HT1080 (cell line): ENCODE results near the gene AP1G2. TPM values are rescaled to one million over a fixed set of nuclear protein-coding genes. Genes with fewer than 3 reads are reported as not detected.

ENCODE experiments used
- DNase-seq: peaks from one replicate; pipeline ENCODE4 v3.0.0-alpha.2; 2015; ENCODE audit warnings: low read depth
- total RNA-seq: library from RNA; depleted of rRNA; stranded (reverse); fragments of >200 nt; shearing (Covaris generic); gene quantifications from 2 replicates; pipeline ENCODE4 v1.2.3, GENCODE V29; 2014

The AP1G2 gene
- total RNA-seq, 1 experiment from 2014 or later = 31.5 TPM

- no peak for DNase-seq
Observed at GRCh38 chr14:23571701-23572523, 4.3 kb upstream of the AP1G2 start.

- no peak for DNase-seq
Observed at GRCh38 chr14:23570806-23571483, 3.4 kb upstream of the AP1G2 start.

GRCh38 chr14:23569443-23570151 lies 2.0 kb upstream of the AP1G2 start:
- peak; percentile 64 for DNase-seq

- peak; percentile 52 for DNase-seq
Observed at GRCh38 chr14:23568600-23569331, 1.2 kb upstream of the AP1G2 start.

GRCh38 chr14:23568021-23568599 lies 519 bp upstream of the AP1G2 start:
- DNase-seq = no peak

- DNase-seq = no peak
Observed at GRCh38 chr14:23566778-23567185, 809 bp downstream of the AP1G2 start.

- DNase-seq = no peak
Observed at GRCh38 chr14:23566112-23566777, 1.3 kb downstream of the AP1G2 start.

GRCh38 chr14:23565626-23566025 lies 2.0 kb downstream of the AP1G2 start:
- DNase-seq = no peak

- DNase-seq = no peak
Observed at GRCh38 chr14:23564876-23565275, 2.7 kb downstream of the AP1G2 start.

GRCh38 chr14:23564181-23564812 lies 3.3 kb downstream of the AP1G2 start:
- no peak for DNase-seq

GRCh38 chr14:23563473-23564180 lies 4.0 kb downstream of the AP1G2 start:
- DNase-seq = no peak

GRCh38 chr14:23562822-23563472 lies 4.6 kb downstream of the AP1G2 start:
- DNase-seq = peak; percentile 56

- DNase-seq = peak; percentile 92
Observed at GRCh38 chr14:23561873-23562821, 5.4 kb downstream of the AP1G2 start.

- no peak for DNase-seq
Observed at GRCh38 chr14:23561259-23561658, 6.3 kb downstream of the AP1G2 start.

- no peak for DNase-seq
Observed at GRCh38 chr14:23559926-23560520, 7.6 kb downstream of the AP1G2 start.

- no peak for DNase-seq
Observed at GRCh38 chr14:23559010-23559925, 8.3 kb downstream of the AP1G2 start.
